ENCODE measurements around the gene PARD3. TPM values are rescaled to one million over a fixed set of nuclear protein-coding genes. Genes with fewer than 3 reads are reported as not detected.
A peak's percentile ranks its signal among the peaks of the same experiment; 100 is the strongest.

The PARD3 gene
- total RNA-seq, 3 donors from 2014 or later = 39.5 to 87.9 (median 47.0) TPM

GRCh38 chr10:34830217-34830822, 15.2 kb upstream of the PARD3 start:
- Histone ChIP-seq H3K4me3 (no peak overlapping the region), H3K36me3 (ENCODE audit: low read depth) (no peaks in the 10 kb centered on the region), H3K4me1 (ENCODE audit: low read depth) (no peaks in the 10 kb centered on the region), H3K9me3 (no peaks in the 10 kb centered on the region)
- DNase-seq = no peak
- TF ChIP-seq, protein P1, sequence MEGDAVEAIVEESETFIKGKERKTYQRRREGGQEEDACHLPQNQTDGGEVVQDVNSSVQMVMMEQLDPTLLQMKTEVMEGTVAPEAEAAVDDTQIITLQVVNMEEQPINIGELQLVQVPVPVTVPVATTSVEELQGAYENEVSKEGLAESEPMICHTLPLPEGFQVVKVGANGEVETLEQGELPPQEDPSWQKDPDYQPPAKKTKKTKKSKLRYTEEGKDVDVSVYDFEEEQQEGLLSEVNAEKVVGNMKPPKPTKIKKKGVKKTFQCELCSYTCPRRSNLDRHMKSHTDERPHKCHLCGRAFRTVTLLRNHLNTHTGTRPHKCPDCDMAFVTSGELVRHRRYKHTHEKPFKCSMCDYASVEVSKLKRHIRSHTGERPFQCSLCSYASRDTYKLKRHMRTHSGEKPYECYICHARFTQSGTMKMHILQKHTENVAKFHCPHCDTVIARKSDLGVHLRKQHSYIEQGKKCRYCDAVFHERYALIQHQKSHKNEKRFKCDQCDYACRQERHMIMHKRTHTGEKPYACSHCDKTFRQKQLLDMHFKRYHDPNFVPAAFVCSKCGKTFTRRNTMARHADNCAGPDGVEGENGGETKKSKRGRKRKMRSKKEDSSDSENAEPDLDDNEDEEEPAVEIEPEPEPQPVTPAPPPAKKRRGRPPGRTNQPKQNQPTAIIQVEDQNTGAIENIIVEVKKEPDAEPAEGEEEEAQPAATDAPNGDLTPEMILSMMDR (IDR thresholded peaks at IDR 0.05) = no peak
- no peak for ATAC-seq
- intact Hi-C loops (cut with DNase I, micrococcal nuclease) = no loop called here

- Histone ChIP-seq H3K4me1 (ENCODE audit: low read depth) (no peaks in the 10 kb centered on the region), H3K9me3 (no peaks in the 10 kb centered on the region), H3K4me3 (no peak overlapping the region), H3K36me3 (ENCODE audit: low read depth) (no peaks in the 10 kb centered on the region)
- no peak for DNase-seq
- peak; percentile 22 for ATAC-seq
- TF ChIP-seq, protein P1 (IDR thresholded peaks at IDR 0.05) = no peak
- intact Hi-C loops (cut with DNase I, micrococcal nuclease) = no loop called here
Measured at GRCh38 chr10:34826857-34827766, 12.0 kb upstream of the PARD3 start.

- H3K4me1 ChIP-seq (ENCODE audit: low read depth) = no peaks in the 10 kb centered on the region
- no peaks in the 10 kb centered on the region for H3K36me3 ChIP-seq (ENCODE audit: low read depth)
- no peaks in the 10 kb centered on the region for H3K9me3 ChIP-seq
- TF ChIP-seq, protein P1 (IDR thresholded peaks at IDR 0.05) = no peak
- no peak for DNase-seq
- intact Hi-C loops (cut with DNase I, micrococcal nuclease) = no loop called here
- H3K4me3 ChIP-seq = no peak overlapping the region
- no peak for ATAC-seq
Measured at GRCh38 chr10:34826221-34826620, 11.1 kb upstream of the PARD3 start.

DNA sequence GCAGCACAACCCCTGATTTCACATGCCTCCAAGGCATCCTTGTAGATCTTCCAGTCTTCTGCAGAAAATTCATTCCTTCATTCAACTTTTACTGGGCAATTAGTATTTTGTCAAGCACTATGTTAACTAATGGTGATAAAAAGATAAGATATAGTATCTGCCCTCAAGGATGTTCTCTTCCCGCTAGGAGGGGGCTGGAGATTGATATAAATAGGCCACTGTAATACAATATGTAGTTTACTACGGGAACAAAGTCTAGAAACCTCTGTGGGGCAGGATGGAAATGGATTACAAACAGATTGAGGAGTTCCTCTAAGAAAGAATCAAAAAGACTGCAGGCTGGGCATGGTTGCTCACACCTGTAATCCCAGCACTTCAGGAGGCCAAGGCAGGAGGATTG, 10.3 kb upstream of the PARD3 start:
- DNase-seq (no peak), ATAC-seq (no peak)
- no peaks in the 10 kb centered on the region for H3K9me3 ChIP-seq
- H3K4me1 ChIP-seq (ENCODE audit: low read depth) = no peaks in the 10 kb centered on the region
- H3K4me3 ChIP-seq = no peak overlapping the region
- no peaks in the 10 kb centered on the region for H3K36me3 ChIP-seq (ENCODE audit: low read depth)
- intact Hi-C loops (cut with DNase I, micrococcal nuclease) = no loop called here
- TF ChIP-seq, protein P1 (IDR thresholded peaks at IDR 0.05) = no peak

DNA sequence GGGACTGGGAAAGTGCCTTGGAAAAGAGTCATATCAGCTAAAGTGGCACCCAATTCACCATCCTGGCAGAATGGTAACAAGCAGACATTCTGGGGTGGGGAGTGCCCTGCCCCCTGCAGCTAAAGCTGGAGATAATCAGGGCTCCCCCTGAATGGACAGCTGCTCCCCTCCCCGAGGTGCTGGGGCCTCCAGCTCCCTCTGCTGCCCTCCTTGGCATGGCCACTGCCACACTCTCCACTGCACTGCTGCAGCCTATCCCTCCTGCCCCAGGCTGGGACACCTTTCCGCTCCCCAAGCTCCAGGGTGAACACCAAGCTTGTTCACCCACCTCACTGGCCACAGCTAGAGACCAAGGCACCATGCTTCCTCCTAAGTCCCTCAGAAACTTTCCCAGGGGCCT, 9.8 kb upstream of the PARD3 start:
- DNase-seq = no peak
- intact Hi-C loops (cut with DNase I, micrococcal nuclease) = no loop called here
- Histone ChIP-seq H3K4me1 (ENCODE audit: low read depth) (no peaks in the 10 kb centered on the region), H3K36me3 (ENCODE audit: low read depth) (no peaks in the 10 kb centered on the region), H3K4me3 (no peak overlapping the region), H3K9me3 (no peaks in the 10 kb centered on the region)
- peak; percentile 25 for ATAC-seq
- TF ChIP-seq, protein P1 (IDR thresholded peaks at IDR 0.05) = no peak
